ENCODE data around the gene DBF4.
"Not testable (repeated sequence)": the region's sequence is repeated elsewhere in the genome, so short reads cannot be mapped to it uniquely, and the experiment has no call there.

- TF ChIP-seq CTCF (IDR thresholded peaks at IDR 0.05); POLR2AphosphoS5 (IDR thresholded peaks at IDR 0.05; ENCODE audit: low read depth, low read length); SIN3A (IDR thresholded peaks at IDR 0.05; ENCODE audit: borderline replicate concordance, insufficient read depth, low read depth, low read length); TCF7L2 (IDR thresholded peaks at IDR 0.05; ENCODE audit: low read depth, low read length); REST (IDR thresholded peaks at IDR 0.05; ENCODE audit: insufficient read depth in 1 of 2, low read depth in 2 of 2, low read length in 1 of 2): not testable (repeated sequence)
These were observed 47.9 kb upstream of the DBF4 start for GRCh38 chr7:87828383-87828782.
